ENCODE results near the gene SGK1.

The SGK1 gene

DNA sequence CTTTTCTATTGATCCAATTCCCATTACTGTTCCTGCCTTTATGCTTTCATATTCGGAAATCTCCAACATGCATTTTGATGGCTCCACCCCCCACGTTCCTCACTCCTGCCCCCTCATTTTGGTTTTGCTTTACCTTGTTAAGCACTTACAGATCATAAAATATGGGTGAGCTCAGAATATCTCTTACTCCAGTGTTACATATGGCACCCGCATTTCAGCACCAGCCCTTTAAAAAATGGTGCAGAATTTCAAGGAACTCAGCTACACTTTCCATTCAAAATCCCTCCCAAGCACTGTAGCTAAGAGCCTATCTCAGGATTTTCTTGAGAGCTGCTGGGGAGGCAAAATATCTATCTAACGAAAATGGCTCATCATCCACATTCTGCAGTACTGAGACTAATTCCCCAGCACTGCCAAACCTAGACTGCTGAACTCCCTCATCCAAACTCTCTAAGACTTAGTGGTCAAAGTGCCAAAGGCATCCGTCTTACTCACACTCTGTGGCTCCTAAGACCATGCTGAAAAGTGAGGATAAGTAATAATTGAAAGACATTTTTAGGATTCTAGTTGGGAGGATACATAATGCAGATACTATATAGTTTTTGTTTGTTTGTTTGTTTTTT is 7.8 kb downstream of the SGK1 start (continued):
- TF ChIP-seq, protein P1, sequence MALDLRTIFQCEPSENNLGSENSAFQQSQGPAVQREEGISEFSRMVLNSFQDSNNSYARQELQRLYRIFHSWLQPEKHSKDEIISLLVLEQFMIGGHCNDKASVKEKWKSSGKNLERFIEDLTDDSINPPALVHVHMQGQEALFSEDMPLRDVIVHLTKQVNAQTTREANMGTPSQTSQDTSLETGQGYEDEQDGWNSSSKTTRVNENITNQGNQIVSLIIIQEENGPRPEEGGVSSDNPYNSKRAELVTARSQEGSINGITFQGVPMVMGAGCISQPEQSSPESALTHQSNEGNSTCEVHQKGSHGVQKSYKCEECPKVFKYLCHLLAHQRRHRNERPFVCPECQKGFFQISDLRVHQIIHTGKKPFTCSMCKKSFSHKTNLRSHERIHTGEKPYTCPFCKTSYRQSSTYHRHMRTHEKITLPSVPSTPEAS (tag by site-specific recombination; IDR thresholded peaks at IDR 0.05): no peak
- no peak for TF ChIP-seq ZNF654 (tag by site-specific recombination; IDR thresholded peaks at IDR 0.05; ENCODE audit: low read depth)
- no peak for TF ChIP-seq ZBTB21 (tag by site-specific recombination; IDR thresholded peaks at IDR 0.05)
- TF ChIP-seq, protein P2, sequence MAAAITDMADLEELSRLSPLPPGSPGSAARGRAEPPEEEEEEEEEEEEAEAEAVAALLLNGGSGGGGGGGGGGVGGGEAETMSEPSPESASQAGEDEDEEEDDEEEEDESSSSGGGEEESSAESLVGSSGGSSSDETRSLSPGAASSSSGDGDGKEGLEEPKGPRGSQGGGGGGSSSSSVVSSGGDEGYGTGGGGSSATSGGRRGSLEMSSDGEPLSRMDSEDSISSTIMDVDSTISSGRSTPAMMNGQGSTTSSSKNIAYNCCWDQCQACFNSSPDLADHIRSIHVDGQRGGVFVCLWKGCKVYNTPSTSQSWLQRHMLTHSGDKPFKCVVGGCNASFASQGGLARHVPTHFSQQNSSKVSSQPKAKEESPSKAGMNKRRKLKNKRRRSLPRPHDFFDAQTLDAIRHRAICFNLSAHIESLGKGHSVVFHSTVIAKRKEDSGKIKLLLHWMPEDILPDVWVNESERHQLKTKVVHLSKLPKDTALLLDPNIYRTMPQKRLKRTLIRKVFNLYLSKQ (tag by site-specific recombination; IDR thresholded peaks at IDR 0.05; ENCODE audit: borderline replicate concordance): no peak

DNA sequence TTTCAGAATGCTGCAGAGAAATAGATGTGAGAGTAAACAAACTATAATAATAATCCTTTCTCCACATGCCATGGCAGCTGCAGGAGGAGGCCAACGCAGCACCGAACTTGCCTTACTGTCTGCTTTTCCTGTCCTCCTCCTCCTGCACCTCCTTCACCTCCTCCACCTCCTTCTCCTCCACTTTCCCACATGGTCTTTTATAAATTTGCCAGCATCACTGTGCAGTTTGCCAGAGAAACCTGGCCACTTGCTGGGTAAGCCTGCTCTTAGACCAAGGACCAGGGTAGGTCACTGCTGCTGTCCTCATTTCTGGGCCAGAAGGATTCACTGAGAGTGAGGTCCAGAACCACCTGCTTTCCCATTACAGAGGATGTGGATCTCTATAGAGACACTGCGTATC is 8.7 kb downstream of the SGK1 start:
- POLR2A ChIA-PET: no interaction called here
- Histone ChIP-seq H3K36me3 (ENCODE audit: control insufficient read depth in 2 of 2, insufficient read depth in 1 of 2, low read length in 2 of 2) (no peaks in the 10 kb centered on the region), H3K27ac (ENCODE audit: extremely low read depth, low read depth, low read length) (no peak overlapping the region), H3K4me1 (ENCODE audit: control insufficient read depth, insufficient read depth, low read length) (no peaks in the 10 kb centered on the region), H3K9me3 (ENCODE audit: control insufficient read depth, insufficient read depth, low read depth, low read length) (no peaks in the 10 kb centered on the region), H3K4me3 (ENCODE audit: low read depth, low read length) (no peak overlapping the region)
- CTCF ChIA-PET: no interaction called here
- TF ChIP-seq KLF16 (tag by site-specific recombination; IDR thresholded peaks at IDR 0.05) (no peak), ZNF747 (tag by site-specific recombination; IDR thresholded peaks at IDR 0.05) (no peak), ZNF664 (tag by site-specific recombination; IDR thresholded peaks at IDR 0.05) (no peak), ZNF610 (tag by site-specific recombination; IDR thresholded peaks at IDR 0.05; ENCODE audit: borderline replicate concordance) (no peak), ZFP41 (tag by site-specific recombination; IDR thresholded peaks at IDR 0.05; ENCODE audit: borderline replicate concordance) (no peak), ZNF274 (IDR thresholded peaks at IDR 0.05; ENCODE audit: low read length) (no peak), ZNF274 (tag by site-specific recombination; IDR thresholded peaks at IDR 0.05; ENCODE audit: borderline replicate concordance) (no peak), ZNF335 (tag by site-specific recombination; conservative IDR thresholded peaks at IDR 0.05) (no peak), ZNF423 (tag by site-specific recombination; IDR thresholded peaks at IDR 0.05) (no peak), ZNF2 (tag by site-specific recombination; IDR thresholded peaks at IDR 0.05) (no peak)
- TF ChIP-seq, protein P3, sequence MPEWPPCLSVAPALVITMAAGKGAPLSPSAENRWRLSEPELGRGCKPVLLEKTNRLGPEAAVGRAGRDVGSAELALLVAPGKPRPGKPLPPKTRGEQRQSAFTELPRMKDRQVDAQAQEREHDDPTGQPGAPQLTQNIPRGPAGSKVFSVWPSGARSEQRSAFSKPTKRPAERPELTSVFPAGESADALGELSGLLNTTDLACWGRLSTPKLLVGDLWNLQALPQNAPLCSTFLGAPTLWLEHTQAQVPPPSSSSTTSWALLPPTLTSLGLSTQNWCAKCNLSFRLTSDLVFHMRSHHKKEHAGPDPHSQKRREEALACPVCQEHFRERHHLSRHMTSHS (tag by site-specific recombination; IDR thresholded peaks at IDR 0.05): no peak
- TF ChIP-seq, protein P4, sequence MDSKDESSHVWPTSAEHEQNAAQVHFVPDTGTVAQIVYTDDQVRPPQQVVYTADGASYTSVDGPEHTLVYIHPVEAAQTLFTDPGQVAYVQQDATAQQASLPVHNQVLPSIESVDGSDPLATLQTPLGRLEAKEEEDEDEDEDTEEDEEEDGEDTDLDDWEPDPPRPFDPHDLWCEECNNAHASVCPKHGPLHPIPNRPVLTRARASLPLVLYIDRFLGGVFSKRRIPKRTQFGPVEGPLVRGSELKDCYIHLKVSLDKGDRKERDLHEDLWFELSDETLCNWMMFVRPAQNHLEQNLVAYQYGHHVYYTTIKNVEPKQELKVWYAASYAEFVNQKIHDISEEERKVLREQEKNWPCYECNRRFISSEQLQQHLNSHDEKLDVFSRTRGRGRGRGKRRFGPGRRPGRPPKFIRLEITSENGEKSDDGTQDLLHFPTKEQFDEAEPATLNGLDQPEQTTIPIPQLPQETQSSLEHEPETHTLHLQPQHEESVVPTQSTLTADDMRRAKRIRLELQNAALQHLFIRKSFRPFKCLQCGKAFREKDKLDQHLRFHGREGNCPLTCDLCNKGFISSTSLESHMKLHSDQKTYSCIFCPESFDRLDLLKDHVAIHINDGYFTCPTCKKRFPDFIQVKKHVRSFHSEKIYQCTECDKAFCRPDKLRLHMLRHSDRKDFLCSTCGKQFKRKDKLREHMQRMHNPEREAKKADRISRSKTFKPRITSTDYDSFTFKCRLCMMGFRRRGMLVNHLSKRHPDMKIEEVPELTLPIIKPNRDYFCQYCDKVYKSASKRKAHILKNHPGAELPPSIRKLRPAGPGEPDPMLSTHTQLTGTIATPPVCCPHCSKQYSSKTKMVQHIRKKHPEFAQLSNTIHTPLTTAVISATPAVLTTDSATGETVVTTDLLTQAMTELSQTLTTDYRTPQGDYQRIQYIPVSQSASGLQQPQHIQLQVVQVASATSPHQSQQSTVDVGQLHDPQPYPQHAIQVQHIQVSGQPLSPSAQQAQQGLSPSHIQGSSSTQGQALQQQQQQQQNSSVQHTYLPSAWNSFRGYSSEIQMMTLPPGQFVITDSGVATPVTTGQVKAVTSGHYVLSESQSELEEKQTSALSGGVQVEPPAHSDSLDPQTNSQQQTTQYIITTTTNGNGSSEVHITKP (tag by site-specific recombination; IDR thresholded peaks at IDR 0.05): no peak

DNA sequence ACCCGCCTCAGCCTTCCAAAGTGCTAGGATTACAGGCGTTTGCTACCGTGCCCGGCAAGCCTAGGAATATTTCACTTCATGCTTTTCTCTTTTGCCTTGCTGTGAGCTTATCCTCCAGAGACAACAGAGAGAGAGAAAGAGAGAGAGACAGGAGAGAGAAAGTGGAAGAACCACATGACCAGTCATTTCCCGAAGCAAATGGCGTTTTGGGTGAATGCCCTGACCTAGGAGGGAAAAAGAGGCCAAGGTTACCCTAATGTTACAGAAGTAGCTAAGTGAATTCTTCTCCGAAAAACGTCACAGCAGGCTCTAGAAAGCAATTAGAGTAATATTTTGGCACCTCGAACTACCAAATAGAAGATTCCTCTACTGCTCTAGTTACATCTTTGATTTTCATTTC is 9.1 kb downstream of the SGK1 start:
- no peak overlapping the region for H3K27ac ChIP-seq (ENCODE audit: extremely low read depth, low read depth, low read length)
- H3K9me3 ChIP-seq (ENCODE audit: control insufficient read depth, insufficient read depth, low read depth, low read length): no peaks in the 10 kb centered on the region
- ChIA-PET POLR2A (no interaction called here), CTCF (interaction anchor here (0.6 kb wide), 1 partner anchor 246 kb away, joined by 3 read pairs; no protein-coding TSS in a partner anchor)
- H3K4me1 ChIP-seq (ENCODE audit: control insufficient read depth, insufficient read depth, low read length): no peaks in the 10 kb centered on the region
- H3K36me3 ChIP-seq (ENCODE audit: control insufficient read depth in 2 of 2, insufficient read depth in 1 of 2, low read length in 2 of 2): no peaks in the 10 kb centered on the region
- no peak overlapping the region for H3K4me3 ChIP-seq (ENCODE audit: low read depth, low read length)
- TF ChIP-seq ZNF266 (tag by site-specific recombination; IDR thresholded peaks at IDR 0.05; ENCODE audit: low read depth): no peak
- no peak for TF ChIP-seq ZNF112 (tag by site-specific recombination; IDR thresholded peaks at IDR 0.05)
- no peak for TF ChIP-seq ZNF76 (tag by site-specific recombination; IDR thresholded peaks at IDR 0.05; ENCODE audit: borderline replicate concordance, low read depth)
- no peak for TF ChIP-seq ZNF747 (tag by site-specific recombination; IDR thresholded peaks at IDR 0.05)
- TF ChIP-seq ZXDB (tag by site-specific recombination; IDR thresholded peaks at IDR 0.05): no peak
- TF ChIP-seq ZNF529 (tag by site-specific recombination; IDR thresholded peaks at IDR 0.05; ENCODE audit: insufficient replicate concordance): no peak
- TF ChIP-seq, protein P5, sequence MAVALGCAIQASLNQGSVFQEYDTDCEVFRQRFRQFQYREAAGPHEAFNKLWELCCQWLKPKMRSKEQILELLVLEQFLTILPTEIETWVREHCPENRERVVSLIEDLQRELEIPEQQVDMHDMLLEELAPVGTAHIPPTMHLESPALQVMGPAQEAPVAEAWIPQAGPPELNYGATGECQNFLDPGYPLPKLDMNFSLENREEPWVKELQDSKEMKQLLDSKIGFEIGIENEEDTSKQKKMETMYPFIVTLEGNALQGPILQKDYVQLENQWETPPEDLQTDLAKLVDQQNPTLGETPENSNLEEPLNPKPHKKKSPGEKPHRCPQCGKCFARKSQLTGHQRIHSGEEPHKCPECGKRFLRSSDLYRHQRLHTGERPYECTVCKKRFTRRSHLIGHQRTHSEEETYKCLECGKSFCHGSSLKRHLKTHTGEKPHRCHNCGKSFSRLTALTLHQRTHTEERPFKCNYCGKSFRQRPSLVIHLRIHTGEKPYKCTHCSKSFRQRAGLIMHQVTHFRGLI (tag by site-specific recombination; IDR thresholded peaks at IDR 0.05): no peak
- TF ChIP-seq ZNF501 (tag by site-specific recombination; IDR thresholded peaks at IDR 0.05): no peak
- no peak for TF ChIP-seq ZNF707 (tag by site-specific recombination; IDR thresholded peaks at IDR 0.05)
- no peak for TF ChIP-seq ZNF768 (tag by site-specific recombination; IDR thresholded peaks at IDR 0.05)
- no peak for TF ChIP-seq ZBTB1 (tag by site-specific recombination; IDR thresholded peaks at IDR 0.05)

Measured in HEK293 (cell line).